ENCODE measurements around the gene KCNAB2.

- TF ChIP-seq CTCF (IDR thresholded peaks at IDR 0.05; ENCODE audit: low read depth, low read length) (no peak), EZH2phosphoT487 (IDR thresholded peaks at IDR 0.05; ENCODE audit: low read depth) (no peak)
Measured at GRCh38 chr1:6098303-6099215, 52.9 kb downstream of the KCNAB2 start.

Measured in OCI-LY3 (cell line).